ENCODE results near the gene ODF2. TPM values are rescaled to one million over a fixed set of nuclear protein-coding genes. Genes with fewer than 3 reads are reported as not detected.
"Not testable (repeated sequence)": the region's sequence is repeated elsewhere in the genome, so short reads cannot be mapped to it uniquely, and the experiment has no call there.

The ODF2 gene
- total and polyA plus RNA-seq, 4 donors, result 13.4 to 34.4 (median 26.3) TPM

- TF ChIP-seq CTCF (IDR thresholded peaks at IDR 0.05; ENCODE audit: control extremely low read depth, extremely low read depth), result no peak
- peaks cover 10 to 47% (median 41%) of the 10 kb centered on the region in 4 donors for H3K36me3 ChIP-seq (ENCODE audit: control insufficient read depth in 4 of 4, insufficient read depth in 4 of 4, low read length in 4 of 4)
- WGBS, 2 donors, result 97% methylated on average over 9 of the region's 9 CpGs
- no peaks in the 10 kb centered on the region for H3K9me3 ChIP-seq (ENCODE audit: control insufficient read depth in 4 of 4, insufficient read depth in 3 of 4, low read length in 3 of 4)
- no peaks in the 10 kb centered on the region for H3K27me3 ChIP-seq (ENCODE audit: control insufficient read depth in 3 of 3, insufficient read depth in 3 of 3, low read length in 2 of 3)
- H3K9ac ChIP-seq (ENCODE audit: insufficient read depth in 1 of 2, low read length in 2 of 2), result no peak overlapping the region
- H3K27ac ChIP-seq (ENCODE audit: low read depth in 1 of 2, low read length in 1 of 2), result no peak overlapping the region
- H3K4me1 ChIP-seq (ENCODE audit: control insufficient read depth in 5 of 5, insufficient read depth in 5 of 5, low read length in 5 of 5), result peaks cover 0 to 14% (median 2%) of the 10 kb centered on the region in 5 donors
- no peak for DNase-seq
- H3K4me3 ChIP-seq, result no peak overlapping the region
- no peak for ATAC-seq (ENCODE audit: insufficient read depth, low FRiP score)
These were observed 43.1 kb downstream of the ODF2 start for GRCh38 chr9:128498911-128499310.

GRCh38 chr9:128499920-128500319 lies 44.1 kb downstream of the ODF2 start:
- H3K36me3 ChIP-seq (ENCODE audit: control insufficient read depth in 4 of 4, insufficient read depth in 4 of 4, low read length in 4 of 4), result peaks cover 10 to 41% (median 34%) of the 10 kb centered on the region in 4 donors
- 93 to 95% methylated on average over 15 of the region's 15 CpGs for WGBS, 2 donors
- H3K9me3 ChIP-seq (ENCODE audit: control insufficient read depth in 4 of 4, insufficient read depth in 3 of 4, low read length in 3 of 4), result no peaks in the 10 kb centered on the region
- TF ChIP-seq CTCF (IDR thresholded peaks at IDR 0.05; ENCODE audit: control extremely low read depth, extremely low read depth), result no peak
- no peak overlapping the region for H3K9ac ChIP-seq (ENCODE audit: insufficient read depth in 1 of 2, low read length in 2 of 2)
- no peak overlapping the region for H3K4me3 ChIP-seq
- H3K4me1 ChIP-seq (ENCODE audit: control insufficient read depth in 5 of 5, insufficient read depth in 5 of 5, low read length in 5 of 5), result peaks cover 0 to 6% (median 1%) of the 10 kb centered on the region in 5 donors
- no peaks in the 10 kb centered on the region for H3K27me3 ChIP-seq (ENCODE audit: control insufficient read depth in 3 of 3, insufficient read depth in 3 of 3, low read length in 2 of 3)
- ATAC-seq (ENCODE audit: insufficient read depth, low FRiP score), result no peak
- no peak for DNase-seq
- H3K27ac ChIP-seq (ENCODE audit: low read depth in 1 of 2, low read length in 1 of 2), result no peak overlapping the region

- not testable (repeated sequence) for H3K27me3 ChIP-seq (ENCODE audit: control insufficient read depth in 3 of 3, insufficient read depth in 3 of 3, low read length in 2 of 3); H3K27ac ChIP-seq (ENCODE audit: low read depth in 1 of 2, low read length in 1 of 2); ATAC-seq (ENCODE audit: insufficient read depth, low FRiP score); H3K9me3 ChIP-seq (ENCODE audit: control insufficient read depth in 4 of 4, insufficient read depth in 3 of 4, low read length in 3 of 4); H3K4me3 ChIP-seq; DNase-seq; H3K9ac ChIP-seq (ENCODE audit: insufficient read depth in 1 of 2, low read length in 2 of 2)
- Histone ChIP-seq H3K4me1 (ENCODE audit: control insufficient read depth in 5 of 5, insufficient read depth in 5 of 5, low read length in 5 of 5) (peaks cover 0 to 12% (median 4%) of the 10 kb centered on the region in 5 donors), H3K36me3 (ENCODE audit: control insufficient read depth in 4 of 4, insufficient read depth in 4 of 4, low read length in 4 of 4) (peaks cover 3 to 22% (median 14%) of the 10 kb centered on the region in 4 donors)
- WGBS, 2 donors, result 66 to 72% methylated on average over 14 of the region's 14 CpGs
These were observed 47.6 kb downstream of the ODF2 start for GRCh38 chr9:128503415-128503825.

- Histone ChIP-seq H3K4me1 (ENCODE audit: control insufficient read depth in 5 of 5, insufficient read depth in 5 of 5, low read length in 5 of 5) (peaks cover 0 to 12% (median 4%) of the 10 kb centered on the region in 5 donors), H3K27ac (ENCODE audit: low read depth in 1 of 2, low read length in 1 of 2) (no peak overlapping the region), H3K27me3 (ENCODE audit: control insufficient read depth in 3 of 3, insufficient read depth in 3 of 3, low read length in 2 of 3) (no peaks in the 10 kb centered on the region), H3K9me3 (ENCODE audit: control insufficient read depth in 4 of 4, insufficient read depth in 3 of 4, low read length in 3 of 4) (no peaks in the 10 kb centered on the region), H3K4me3 (no peak overlapping the region), H3K9ac (ENCODE audit: insufficient read depth in 1 of 2, low read length in 2 of 2) (peak overlapping the region in 1 of 2 donors; percentile 14), H3K36me3 (ENCODE audit: control insufficient read depth in 4 of 4, insufficient read depth in 4 of 4, low read length in 4 of 4) (peaks cover 0 to 18% (median 10%) of the 10 kb centered on the region in 4 donors)
- no peak for TF ChIP-seq CTCF (IDR thresholded peaks at IDR 0.05; ENCODE audit: control extremely low read depth, extremely low read depth)
- 20 to 25% methylated on average over 11 of the region's 11 CpGs for WGBS, 2 donors
- ATAC-seq (ENCODE audit: insufficient read depth, low FRiP score) (no peak), DNase-seq (peak in 2 of 3 donors; percentile 46 to 58)
These were observed 48.1 kb downstream of the ODF2 start for GRCh38 chr9:128503870-128504269.
